ENCODE measurements around the gene DAAM1. TPM values are rescaled to one million over a fixed set of nuclear protein-coding genes. Genes with fewer than 3 reads are reported as not detected.

The DAAM1 gene
- total RNA-seq, 1 experiment from 2014 or later: 11.5 TPM

DNA sequence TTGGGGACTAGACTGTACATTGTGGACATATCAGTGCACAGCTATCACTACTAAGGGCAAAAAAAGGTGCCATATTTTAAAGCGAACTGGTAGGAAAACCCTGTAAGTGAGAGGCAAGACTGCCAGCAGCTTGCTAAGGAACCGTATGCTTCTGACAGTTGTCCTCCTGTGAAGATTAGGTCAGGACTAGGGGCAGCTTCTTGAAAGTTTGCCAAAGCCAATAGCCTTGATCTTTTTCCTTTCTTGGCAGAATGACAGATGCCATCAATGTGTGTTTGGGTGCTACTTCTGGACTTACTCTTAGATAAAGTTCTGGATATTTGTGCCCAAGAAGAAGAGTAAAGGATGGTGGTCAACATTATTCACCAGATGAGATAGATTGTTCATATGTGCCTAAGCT lies 7.4 kb downstream of the DAAM1 start:
- BruUV-seq (replicated peaks): no TSS peak
- Histone ChIP-seq H3K4me1 (ENCODE audit: insufficient read depth, low read length, poor library complexity, severe bottlenecking) (no peaks in the 10 kb centered on the region), H3K36me3 (ENCODE audit: insufficient read depth, low read length, poor library complexity, severe bottlenecking) (no peaks in the 10 kb centered on the region), H3K4me3 (ENCODE audit: low read depth, low read length, poor library complexity, severe bottlenecking) (no peak overlapping the region), H3K27me3 (replicated peaks; ENCODE audit: insufficient read depth, low read depth, low read length, poor library complexity) (no peaks in the 10 kb centered on the region), H3K27ac (ENCODE audit: low read depth, low read length, poor library complexity, severe bottlenecking) (no peak overlapping the region), H3K9me3 (ENCODE audit: low read depth, low read length, poor library complexity, severe bottlenecking) (no peaks in the 10 kb centered on the region)
- DNase-seq (ENCODE audit: low spot score): no peak
- ChIA-PET POLR2A (ENCODE audit: low non-redundant PET) (no interaction called here), CTCF (no interaction called here)
- intact Hi-C loops (cut with micrococcal nuclease; ENCODE audit: unreplicated experiment): no loop called here
- TF ChIP-seq EZH2 (IDR thresholded peaks at IDR 0.05; ENCODE audit: borderline replicate concordance, low read depth, low read length, poor library complexity, severe bottlenecking): no peak
- TF ChIP-seq, protein P1, sequence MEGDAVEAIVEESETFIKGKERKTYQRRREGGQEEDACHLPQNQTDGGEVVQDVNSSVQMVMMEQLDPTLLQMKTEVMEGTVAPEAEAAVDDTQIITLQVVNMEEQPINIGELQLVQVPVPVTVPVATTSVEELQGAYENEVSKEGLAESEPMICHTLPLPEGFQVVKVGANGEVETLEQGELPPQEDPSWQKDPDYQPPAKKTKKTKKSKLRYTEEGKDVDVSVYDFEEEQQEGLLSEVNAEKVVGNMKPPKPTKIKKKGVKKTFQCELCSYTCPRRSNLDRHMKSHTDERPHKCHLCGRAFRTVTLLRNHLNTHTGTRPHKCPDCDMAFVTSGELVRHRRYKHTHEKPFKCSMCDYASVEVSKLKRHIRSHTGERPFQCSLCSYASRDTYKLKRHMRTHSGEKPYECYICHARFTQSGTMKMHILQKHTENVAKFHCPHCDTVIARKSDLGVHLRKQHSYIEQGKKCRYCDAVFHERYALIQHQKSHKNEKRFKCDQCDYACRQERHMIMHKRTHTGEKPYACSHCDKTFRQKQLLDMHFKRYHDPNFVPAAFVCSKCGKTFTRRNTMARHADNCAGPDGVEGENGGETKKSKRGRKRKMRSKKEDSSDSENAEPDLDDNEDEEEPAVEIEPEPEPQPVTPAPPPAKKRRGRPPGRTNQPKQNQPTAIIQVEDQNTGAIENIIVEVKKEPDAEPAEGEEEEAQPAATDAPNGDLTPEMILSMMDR (conservative IDR thresholded peaks at IDR 0.05; ENCODE audit: low read depth, low read length): no peak

DNA sequence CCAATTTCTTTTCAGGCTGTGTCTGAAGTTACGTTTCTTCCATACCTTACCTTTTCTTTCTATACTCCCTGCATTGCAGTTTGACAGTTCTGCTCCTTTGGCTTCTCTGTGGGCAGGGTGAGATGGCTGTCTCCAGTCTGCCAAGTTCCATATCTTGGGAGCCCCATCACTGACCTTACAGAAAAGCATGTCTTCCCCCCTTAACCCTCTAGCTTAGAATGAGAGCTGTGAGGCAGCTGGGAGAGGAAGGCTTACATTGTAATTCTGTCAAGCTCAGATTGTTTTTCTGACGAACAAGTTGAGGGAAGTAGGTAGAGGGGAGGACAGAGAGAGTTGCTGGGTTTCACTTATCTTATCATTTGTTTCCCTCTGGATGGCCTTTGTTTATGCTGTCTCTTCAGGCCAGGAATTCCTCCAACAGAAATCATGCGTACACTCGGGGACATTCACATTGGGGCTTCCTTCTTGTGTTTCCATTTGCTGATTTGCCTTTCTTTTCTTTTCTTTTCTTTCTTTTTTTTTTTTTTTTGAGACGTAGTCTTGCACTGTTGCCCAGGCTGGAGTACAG lies 9.3 kb downstream of the DAAM1 start:
- no TSS peak for BruUV-seq (replicated peaks)
- H3K4me3 ChIP-seq (ENCODE audit: low read depth, low read length, poor library complexity, severe bottlenecking): no peak overlapping the region
- DNase-seq (ENCODE audit: low spot score): no peak
- ChIA-PET POLR2A (ENCODE audit: low non-redundant PET) (interaction anchor here (0.6 kb wide), 1 partner anchor 164 kb away, joined by 10 read pairs; no protein-coding TSS in a partner anchor), CTCF (no interaction called here)
- no peaks in the 10 kb centered on the region for H3K36me3 ChIP-seq (ENCODE audit: insufficient read depth, low read length, poor library complexity, severe bottlenecking)
- TF ChIP-seq EZH2 (IDR thresholded peaks at IDR 0.05; ENCODE audit: borderline replicate concordance, low read depth, low read length, poor library complexity, severe bottlenecking): no peak
- TF ChIP-seq, protein P1 (conservative IDR thresholded peaks at IDR 0.05; ENCODE audit: low read depth, low read length): no peak
- intact Hi-C loops (cut with micrococcal nuclease; ENCODE audit: unreplicated experiment): no loop called here
- H3K4me1 ChIP-seq (ENCODE audit: insufficient read depth, low read length, poor library complexity, severe bottlenecking): no peaks in the 10 kb centered on the region
- no peak overlapping the region for H3K27ac ChIP-seq (ENCODE audit: low read depth, low read length, poor library complexity, severe bottlenecking)
- H3K27me3 ChIP-seq (replicated peaks; ENCODE audit: insufficient read depth, low read depth, low read length, poor library complexity): no peaks in the 10 kb centered on the region
- no peaks in the 10 kb centered on the region for H3K9me3 ChIP-seq (ENCODE audit: low read depth, low read length, poor library complexity, severe bottlenecking)

DNA sequence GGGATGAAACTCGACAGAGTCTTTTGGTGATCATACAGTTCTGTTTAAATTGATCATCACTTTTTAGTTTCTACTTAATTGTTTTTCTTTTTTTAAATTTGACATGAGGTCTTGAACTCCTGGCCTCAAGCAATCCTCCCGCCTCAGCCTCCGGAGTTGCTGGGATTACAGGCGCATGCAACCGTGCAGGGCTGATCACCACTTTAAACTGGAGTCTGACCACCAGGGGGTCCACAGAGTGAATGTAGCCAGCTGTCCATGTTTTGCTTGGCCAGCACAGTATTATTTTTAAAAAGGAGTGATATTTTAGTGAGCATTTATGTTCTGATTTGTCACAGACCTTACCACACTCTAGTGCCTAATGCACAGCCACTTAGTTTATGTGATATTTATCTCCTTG lies 10.7 kb downstream of the DAAM1 start:
- no peak for TF ChIP-seq EZH2 (IDR thresholded peaks at IDR 0.05; ENCODE audit: borderline replicate concordance, low read depth, low read length, poor library complexity, severe bottlenecking)
- TF ChIP-seq, protein P1 (conservative IDR thresholded peaks at IDR 0.05; ENCODE audit: low read depth, low read length): no peak
- POLR2A ChIA-PET (ENCODE audit: low non-redundant PET): no interaction called here
- no TSS peak for BruUV-seq (replicated peaks)
- Histone ChIP-seq H3K9me3 (ENCODE audit: low read depth, low read length, poor library complexity, severe bottlenecking) (no peaks in the 10 kb centered on the region), H3K36me3 (ENCODE audit: insufficient read depth, low read length, poor library complexity, severe bottlenecking) (no peaks in the 10 kb centered on the region), H3K4me3 (ENCODE audit: low read depth, low read length, poor library complexity, severe bottlenecking) (no peak overlapping the region), H3K27me3 (replicated peaks; ENCODE audit: insufficient read depth, low read depth, low read length, poor library complexity) (no peaks in the 10 kb centered on the region), H3K27ac (ENCODE audit: low read depth, low read length, poor library complexity, severe bottlenecking) (no peak overlapping the region), H3K4me1 (ENCODE audit: insufficient read depth, low read length, poor library complexity, severe bottlenecking) (no peaks in the 10 kb centered on the region)
- CTCF ChIA-PET: no interaction called here
- DNase-seq (ENCODE audit: low spot score): no peak
- intact Hi-C loops (cut with micrococcal nuclease; ENCODE audit: unreplicated experiment): no loop called here
